A673 (cell line): Measurements from ENCODE around the gene FHIT.

Source experiments
- EZH2 ChIP-seq: fragments of 200-600 bp; sonication (generic); IDR thresholded peaks from 2 replicates; pipeline ENCODE4 v1.6.1; 2017; ENCODE audit warnings: borderline replicate concordance, low read depth, mild to moderate bottlenecking, mixed read lengths, antibody characterized with exemption, low read length; ENCODE audit not compliant: poor library complexity, severe bottlenecking
- TF ChIP-seq, protein P1 (sequence below): fragments of 300-800, 200-600 bp; sonication (generic); conservative IDR thresholded peaks from 2 replicates; pipeline ENCODE4 v1.5.1; 2017; ENCODE audit warnings: low read depth, mild to moderate bottlenecking, antibody characterized with exemption, low read length, moderate library complexity, mixed read lengths

DNA sequence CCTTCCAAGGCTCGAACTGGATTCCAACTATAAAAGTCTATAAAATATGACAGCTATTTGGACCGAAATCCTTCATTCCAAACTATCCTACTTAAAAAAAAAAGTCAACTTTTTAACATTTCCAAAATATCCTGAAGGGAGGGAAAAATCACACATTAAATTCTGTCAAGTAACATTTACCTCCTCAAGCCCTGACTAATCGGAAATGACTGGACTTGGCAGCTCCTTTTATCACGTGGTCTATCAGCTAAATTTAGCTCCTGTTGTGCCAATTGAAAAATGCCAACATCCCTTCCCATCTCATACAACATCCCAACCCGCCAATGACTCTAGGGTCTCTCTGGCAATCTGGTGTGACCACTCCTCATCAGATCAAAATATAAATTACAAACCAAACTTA is 297.9 kb downstream of the FHIT start:
- TF ChIP-seq, protein P1, sequence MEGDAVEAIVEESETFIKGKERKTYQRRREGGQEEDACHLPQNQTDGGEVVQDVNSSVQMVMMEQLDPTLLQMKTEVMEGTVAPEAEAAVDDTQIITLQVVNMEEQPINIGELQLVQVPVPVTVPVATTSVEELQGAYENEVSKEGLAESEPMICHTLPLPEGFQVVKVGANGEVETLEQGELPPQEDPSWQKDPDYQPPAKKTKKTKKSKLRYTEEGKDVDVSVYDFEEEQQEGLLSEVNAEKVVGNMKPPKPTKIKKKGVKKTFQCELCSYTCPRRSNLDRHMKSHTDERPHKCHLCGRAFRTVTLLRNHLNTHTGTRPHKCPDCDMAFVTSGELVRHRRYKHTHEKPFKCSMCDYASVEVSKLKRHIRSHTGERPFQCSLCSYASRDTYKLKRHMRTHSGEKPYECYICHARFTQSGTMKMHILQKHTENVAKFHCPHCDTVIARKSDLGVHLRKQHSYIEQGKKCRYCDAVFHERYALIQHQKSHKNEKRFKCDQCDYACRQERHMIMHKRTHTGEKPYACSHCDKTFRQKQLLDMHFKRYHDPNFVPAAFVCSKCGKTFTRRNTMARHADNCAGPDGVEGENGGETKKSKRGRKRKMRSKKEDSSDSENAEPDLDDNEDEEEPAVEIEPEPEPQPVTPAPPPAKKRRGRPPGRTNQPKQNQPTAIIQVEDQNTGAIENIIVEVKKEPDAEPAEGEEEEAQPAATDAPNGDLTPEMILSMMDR: no peak
- no peak for TF ChIP-seq EZH2
